ENCODE results near the gene FAM107B.

GRCh38 chr10:14513123-14513522 lies 261.6 kb downstream of the FAM107B start:
- TF ChIP-seq, protein P1, sequence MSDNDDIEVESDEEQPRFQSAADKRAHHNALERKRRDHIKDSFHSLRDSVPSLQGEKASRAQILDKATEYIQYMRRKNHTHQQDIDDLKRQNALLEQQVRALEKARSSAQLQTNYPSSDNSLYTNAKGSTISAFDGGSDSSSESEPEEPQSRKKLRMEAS (IDR thresholded peaks at IDR 0.05) = no peak
- TF ChIP-seq CEBPB (IDR thresholded peaks at IDR 0.05; ENCODE audit: low read depth, low read length) (no peak), USF2 (IDR thresholded peaks at IDR 0.05; ENCODE audit: low read length) (no peak), POLR2A (IDR thresholded peaks at IDR 0.05; ENCODE audit: control extremely low read depth in 1 of 2, low read depth in 2 of 2, low read length in 2 of 2) (no peak), POLR2AphosphoS5 (IDR thresholded peaks at IDR 0.05; ENCODE audit: low read depth, low read length) (no peak), YY1 (IDR thresholded peaks at IDR 0.05; ENCODE audit: low read depth, low read length) (no peak), EP300 (IDR thresholded peaks at IDR 0.05; ENCODE audit: borderline replicate concordance in 1 of 2, low read depth in 2 of 2, low read length in 2 of 2) (no peak)
- TF ChIP-seq, protein P2, sequence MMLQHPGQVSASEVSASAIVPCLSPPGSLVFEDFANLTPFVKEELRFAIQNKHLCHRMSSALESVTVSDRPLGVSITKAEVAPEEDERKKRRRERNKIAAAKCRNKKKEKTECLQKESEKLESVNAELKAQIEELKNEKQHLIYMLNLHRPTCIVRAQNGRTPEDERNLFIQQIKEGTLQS (IDR thresholded peaks at IDR 0.05; ENCODE audit: insufficient read depth, low read depth, low read length) = no peak
- TF ChIP-seq, protein P3, sequence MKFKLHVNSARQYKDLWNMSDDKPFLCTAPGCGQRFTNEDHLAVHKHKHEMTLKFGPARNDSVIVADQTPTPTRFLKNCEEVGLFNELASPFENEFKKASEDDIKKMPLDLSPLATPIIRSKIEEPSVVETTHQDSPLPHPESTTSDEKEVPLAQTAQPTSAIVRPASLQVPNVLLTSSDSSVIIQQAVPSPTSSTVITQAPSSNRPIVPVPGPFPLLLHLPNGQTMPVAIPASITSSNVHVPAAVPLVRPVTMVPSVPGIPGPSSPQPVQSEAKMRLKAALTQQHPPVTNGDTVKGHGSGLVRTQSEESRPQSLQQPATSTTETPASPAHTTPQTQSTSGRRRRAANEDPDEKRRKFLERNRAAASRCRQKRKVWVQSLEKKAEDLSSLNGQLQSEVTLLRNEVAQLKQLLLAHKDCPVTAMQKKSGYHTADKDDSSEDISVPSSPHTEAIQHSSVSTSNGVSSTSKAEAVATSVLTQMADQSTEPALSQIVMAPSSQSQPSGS (IDR thresholded peaks at IDR 0.05; ENCODE audit: low read length) = no peak
- TF ChIP-seq, protein P4, sequence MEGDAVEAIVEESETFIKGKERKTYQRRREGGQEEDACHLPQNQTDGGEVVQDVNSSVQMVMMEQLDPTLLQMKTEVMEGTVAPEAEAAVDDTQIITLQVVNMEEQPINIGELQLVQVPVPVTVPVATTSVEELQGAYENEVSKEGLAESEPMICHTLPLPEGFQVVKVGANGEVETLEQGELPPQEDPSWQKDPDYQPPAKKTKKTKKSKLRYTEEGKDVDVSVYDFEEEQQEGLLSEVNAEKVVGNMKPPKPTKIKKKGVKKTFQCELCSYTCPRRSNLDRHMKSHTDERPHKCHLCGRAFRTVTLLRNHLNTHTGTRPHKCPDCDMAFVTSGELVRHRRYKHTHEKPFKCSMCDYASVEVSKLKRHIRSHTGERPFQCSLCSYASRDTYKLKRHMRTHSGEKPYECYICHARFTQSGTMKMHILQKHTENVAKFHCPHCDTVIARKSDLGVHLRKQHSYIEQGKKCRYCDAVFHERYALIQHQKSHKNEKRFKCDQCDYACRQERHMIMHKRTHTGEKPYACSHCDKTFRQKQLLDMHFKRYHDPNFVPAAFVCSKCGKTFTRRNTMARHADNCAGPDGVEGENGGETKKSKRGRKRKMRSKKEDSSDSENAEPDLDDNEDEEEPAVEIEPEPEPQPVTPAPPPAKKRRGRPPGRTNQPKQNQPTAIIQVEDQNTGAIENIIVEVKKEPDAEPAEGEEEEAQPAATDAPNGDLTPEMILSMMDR (IDR thresholded peaks at IDR 0.05; ENCODE audit: control extremely low read depth in 1 of 3, insufficient read depth in 1 of 3, low read depth in 1 of 3, low read length in 3 of 3) = no peak

Data from H1 (cell line).